GM21737 (cell line): ENCODE measurements around the gene MRTFA.

Source experiments
- ATAC-seq: cut with Tn5 transposase; IDR thresholded peaks from one replicate; pipeline ENCODE4 v1.9.1; 2021; ENCODE audit warnings: mild to moderate bottlenecking, moderate library complexity; ENCODE audit not compliant: unreplicated experiment

The MRTFA gene

GRCh38 chr22:40433416-40434090 is 203.0 kb downstream of the MRTFA start:
- no peak for ATAC-seq

GRCh38 chr22:40432625-40433024 is 203.9 kb downstream of the MRTFA start:
- ATAC-seq, result no peak

GRCh38 chr22:40432157-40432556 is 204.4 kb downstream of the MRTFA start:
- no peak for ATAC-seq

- no peak for ATAC-seq
These were observed 205.5 kb downstream of the MRTFA start for GRCh38 chr22:40430991-40431390.

GRCh38 chr22:40429481-40429880 is 207.0 kb downstream of the MRTFA start:
- no peak for ATAC-seq

- no peak for ATAC-seq
These were observed 207.7 kb downstream of the MRTFA start for GRCh38 chr22:40428796-40429195.

GRCh38 chr22:40426594-40427333 is 209.8 kb downstream of the MRTFA start:
- no peak for ATAC-seq

- no peak for ATAC-seq
These were observed 211.4 kb downstream of the MRTFA start for GRCh38 chr22:40425082-40425481.

- no peak for ATAC-seq
These were observed 212.5 kb downstream of the MRTFA start for GRCh38 chr22:40423882-40424640.

- no peak for ATAC-seq
These were observed 213.2 kb downstream of the MRTFA start for GRCh38 chr22:40423310-40423688.

- no peak for ATAC-seq
These were observed 213.8 kb downstream of the MRTFA start for GRCh38 chr22:40422558-40423309.

- ATAC-seq, result no peak
These were observed 214.6 kb downstream of the MRTFA start for GRCh38 chr22:40421941-40422340.

- no peak for ATAC-seq
These were observed 215.5 kb downstream of the MRTFA start for GRCh38 chr22:40421082-40421350.

GRCh38 chr22:40420341-40421081 is 216.0 kb downstream of the MRTFA start:
- ATAC-seq, result no peak

GRCh38 chr22:40419718-40420117 is 216.8 kb downstream of the MRTFA start:
- ATAC-seq, result no peak

- no peak for ATAC-seq
These were observed 217.9 kb downstream of the MRTFA start for GRCh38 chr22:40418366-40419201.

GRCh38 chr22:40417881-40418280 is 218.6 kb downstream of the MRTFA start:
- no peak for ATAC-seq

GRCh38 chr22:40417041-40417440 is 219.5 kb downstream of the MRTFA start:
- ATAC-seq, result no peak

- ATAC-seq, result no peak
These were observed 219.9 kb downstream of the MRTFA start for GRCh38 chr22:40416636-40417035.

- no peak for ATAC-seq
These were observed 220.3 kb downstream of the MRTFA start for GRCh38 chr22:40416267-40416570.
